Spleen (tissue), 11 donors: ENCODE measurements around the gene NR3C1. TPM values are rescaled to one million over a fixed set of nuclear protein-coding genes. Genes with fewer than 3 reads are reported as not detected.

ENCODE experiments used
- DNase-seq: peaks from one replicate; pipeline ENCODE4 v3.0.0-alpha.2; 2020
- H3K27ac ChIP-seq, 8 donors: fragments of 200-600 bp; sonication (generic) in 7 of 8; 1 replicate in 4 of 8; 2 replicates in 4 of 8; pipeline versions ENCODE4 v1.5.0 to v1.8.0; 2016 to 2021; ENCODE audit warnings: inconsistent platforms in 4 of 8, mild to moderate bottlenecking in 4 of 8, moderate library complexity in 1 of 8
- H3K27me3 ChIP-seq, 7 donors: fragments of 200-600 bp; sonication (generic) in 6 of 7; replicated peaks in 1 of 7; 1 replicate in 4 of 7; 2 replicates in 3 of 7; pipeline versions ENCODE4 v1.5.0 to v1.8.0; 2016 to 2021; ENCODE audit warnings: inconsistent platforms in 3 of 7, mild to moderate bottlenecking in 1 of 7
- H3K36me3 ChIP-seq, 6 donors: fragments of 200-600 bp; sonication (generic) in 5 of 6; 1 replicate in 4 of 6; 2 replicates in 2 of 6; pipeline versions ENCODE4 v1.5.0 to v1.8.0; 2016 to 2021; ENCODE audit warnings: inconsistent platforms in 2 of 6
- H3K4me1 ChIP-seq, 6 donors: fragments of 200-600 bp; sonication (generic) in 5 of 6; 1 replicate in 3 of 6; 2 replicates in 3 of 6; pipeline versions ENCODE4 v1.5.0 to v1.8.0; 2016 to 2021; ENCODE audit warnings: inconsistent platforms in 3 of 6
- H3K4me3 ChIP-seq, 8 donors: fragments of 200-600 bp; sonication (generic) in 7 of 8; 1 replicate in 4 of 8; 2 replicates in 4 of 8; pipeline versions ENCODE4 v1.5.0 to v1.8.0; 2016 to 2021; ENCODE audit warnings: inconsistent platforms in 4 of 8, mild to moderate bottlenecking in 4 of 8, moderate library complexity in 2 of 8
- H3K9me3 ChIP-seq, 8 donors: fragments of 200-600 bp; sonication (generic) in 7 of 8; 1 replicate in 4 of 8; 2 replicates in 4 of 8; pipeline versions ENCODE4 v1.5.0 to v1.8.0; 2016 to 2021; ENCODE audit warnings: inconsistent platforms in 4 of 8
- POLR2A ChIP-seq, 3 donors: fragments of 450-650 bp; IDR thresholded peaks; one replicate each; pipeline ENCODE4 v1.5.1; 2017; ENCODE audit warnings: antibody characterized with exemption in 3 of 3, mild to moderate bottlenecking in 1 of 3
- POLR2AphosphoS5 ChIP-seq, 3 donors: sonication (generic); formaldehyde crosslinking; IDR thresholded peaks; one replicate each; pipeline ENCODE4 v1.5.1; 2017; ENCODE audit warnings: antibody characterized with exemption in 3 of 3
- WGBS, 5 donors: extraction: QIAGEN DNeasy Blood & Tissue Kit in 3 of 5; methylation state at CpG; one replicate each; pipeline versions ENCODE4 v1.1.5 to v1.1.7; 2013 to 2018; 5-methylcytosine and 5-hydroxymethylcytosine counted together
- intact Hi-C: fragments of 100-400 bp; cut with DNase I; formaldehyde crosslinking; loops from one replicate; pipeline ENCODE4 v1.15.0; 2023; ENCODE audit warnings: low total_unique reads
- polyA plus RNA-seq, 3 donors: library from polyadenylated mRNA; stranded (reverse); fragments of 200-250 nt; gene quantifications; one replicate each; pipeline ENCODE4 v1.2.1, GENCODE V29; 2013
- total RNA-seq, 7 donors: library from RNA; depleted of rRNA in 3 of 7; stranded (reverse); fragments of >200 nt in 3 of 7; fragmentation: NEBNext Ultra II Directional in 4 of 7; extraction: Animal tissue kit (Norgen Biotek cat#: 25700) in 4 of 7; gene quantifications; one replicate each; pipeline versions ENCODE4 v1.1.0 to v1.2.1, GENCODE V29; 2016 to 2021
- TF ChIP-seq, protein P1 (sequence below), 11 experiments: fragments of 200-600 bp in 7 of 11; fragments of 450-650 bp in 4 of 11; sonication (generic) in 4 of 11; IDR thresholded peaks in 8 of 11; conservative IDR thresholded peaks in 3 of 11; 1 replicate in 7 of 11; 2 replicates in 4 of 11; pipeline versions ENCODE4 v1.4.0 to v1.8.0; 2016 to 2021; ENCODE audit warnings: antibody characterized with exemption in 11 of 11, inconsistent platforms in 4 of 11, mild to moderate bottlenecking in 1 of 11
- donor health status: healthy with polysubstance abuse.
- donor health status: DM: no; HTN: no; CAD: no; lungs with moderate emphysema.
- donor health status: DM: no; HTN: no; CAD: no.
- donor health status: Bipolar disorder and iron deficiency.
- donor health status: healthy.
- donor health status: DM: no; HTN: no; CAD: no.
- donor health status: DM: yes; HTN: yes; CAD: no.

The NR3C1 gene
- total and polyA plus RNA-seq, 10 donors, result 18.2 to 97.8 (median 71.2) TPM

GRCh38 chr5:143384865-143385657 lies 18.4 kb downstream of the NR3C1 start:
- no peak for DNase-seq
- Histone ChIP-seq H3K36me3 (peaks cover 0 to 57% (median 9%) of the 10 kb centered on the region in 6 donors), H3K4me3 (no peak overlapping the region), H3K9me3 (peaks cover 4 to 31% (median 24%) of the 10 kb centered on the region in 8 donors), H3K27me3 (no peaks in the 10 kb centered on the region), H3K4me1 (peaks cover 7 to 82% (median 34%) of the 10 kb centered on the region in 6 donors), H3K27ac (no peak overlapping the region)
- intact Hi-C loops, result no loop called here
- WGBS, 5 donors, result 64 to 98% (median 95%) methylated on average over 3 of the region's 3 CpGs
- no peak for TF ChIP-seq POLR2AphosphoS5 (IDR thresholded peaks at IDR 0.05)
- no peak for TF ChIP-seq POLR2A (IDR thresholded peaks at IDR 0.05)
- TF ChIP-seq, protein P1, sequence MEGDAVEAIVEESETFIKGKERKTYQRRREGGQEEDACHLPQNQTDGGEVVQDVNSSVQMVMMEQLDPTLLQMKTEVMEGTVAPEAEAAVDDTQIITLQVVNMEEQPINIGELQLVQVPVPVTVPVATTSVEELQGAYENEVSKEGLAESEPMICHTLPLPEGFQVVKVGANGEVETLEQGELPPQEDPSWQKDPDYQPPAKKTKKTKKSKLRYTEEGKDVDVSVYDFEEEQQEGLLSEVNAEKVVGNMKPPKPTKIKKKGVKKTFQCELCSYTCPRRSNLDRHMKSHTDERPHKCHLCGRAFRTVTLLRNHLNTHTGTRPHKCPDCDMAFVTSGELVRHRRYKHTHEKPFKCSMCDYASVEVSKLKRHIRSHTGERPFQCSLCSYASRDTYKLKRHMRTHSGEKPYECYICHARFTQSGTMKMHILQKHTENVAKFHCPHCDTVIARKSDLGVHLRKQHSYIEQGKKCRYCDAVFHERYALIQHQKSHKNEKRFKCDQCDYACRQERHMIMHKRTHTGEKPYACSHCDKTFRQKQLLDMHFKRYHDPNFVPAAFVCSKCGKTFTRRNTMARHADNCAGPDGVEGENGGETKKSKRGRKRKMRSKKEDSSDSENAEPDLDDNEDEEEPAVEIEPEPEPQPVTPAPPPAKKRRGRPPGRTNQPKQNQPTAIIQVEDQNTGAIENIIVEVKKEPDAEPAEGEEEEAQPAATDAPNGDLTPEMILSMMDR (IDR thresholded peaks at IDR 0.05 in 8 of 11, conservative IDR thresholded peaks at IDR 0.05 in 3 of 11), result no peak

GRCh38 chr5:143383988-143384387 lies 19.5 kb downstream of the NR3C1 start:
- TF ChIP-seq POLR2A (IDR thresholded peaks at IDR 0.05) (no peak), POLR2AphosphoS5 (IDR thresholded peaks at IDR 0.05) (no peak)
- TF ChIP-seq, protein P1 (IDR thresholded peaks at IDR 0.05 in 8 of 11, conservative IDR thresholded peaks at IDR 0.05 in 3 of 11), result no peak
- Histone ChIP-seq H3K4me3 (no peak overlapping the region), H3K9me3 (peaks cover 4 to 31% (median 24%) of the 10 kb centered on the region in 8 donors), H3K4me1 (peaks cover 7 to 82% (median 36%) of the 10 kb centered on the region in 6 donors), H3K27ac (no peak overlapping the region), H3K36me3 (peaks cover 0 to 53% (median 9%) of the 10 kb centered on the region in 6 donors), H3K27me3 (no peaks in the 10 kb centered on the region)
- no peak for DNase-seq
- 78 to 91% (median 85%) methylated on average over 3 of the region's 3 CpGs for WGBS, 5 donors
- intact Hi-C loops, result no loop called here

DNA sequence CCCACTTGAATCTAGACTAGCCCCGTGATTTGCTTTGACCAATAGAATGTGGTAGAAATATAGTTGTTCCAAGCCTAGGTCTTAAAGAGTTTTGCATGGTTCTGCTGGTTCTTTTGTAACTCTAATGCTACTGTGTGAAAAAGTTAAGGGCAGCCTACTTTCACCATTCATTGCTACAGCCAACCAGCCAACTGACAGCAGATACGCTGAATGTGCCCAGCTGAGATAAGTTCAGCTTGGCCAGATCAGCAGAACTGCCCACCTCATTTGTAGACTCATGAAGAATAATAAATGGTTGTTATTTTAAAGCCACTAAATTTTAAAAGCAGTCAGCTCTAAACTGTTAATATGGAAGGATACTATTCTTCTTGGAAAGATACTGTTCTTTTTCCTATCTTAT lies 23.9 kb downstream of the NR3C1 start:
- intact Hi-C loops, result no loop called here
- Histone ChIP-seq H3K9me3 (peaks cover 0 to 8% (median 5%) of the 10 kb centered on the region in 8 donors), H3K27me3 (no peaks in the 10 kb centered on the region), H3K36me3 (peaks cover 0 to 25% (median 4%) of the 10 kb centered on the region in 6 donors), H3K27ac (no peak overlapping the region), H3K4me3 (no peak overlapping the region), H3K4me1 (peaks cover 10 to 85% (median 42%) of the 10 kb centered on the region in 6 donors)
- TF ChIP-seq, protein P1 (IDR thresholded peaks at IDR 0.05 in 8 of 11, conservative IDR thresholded peaks at IDR 0.05 in 3 of 11), result no peak
- TF ChIP-seq POLR2A (IDR thresholded peaks at IDR 0.05) (no peak), POLR2AphosphoS5 (IDR thresholded peaks at IDR 0.05) (no peak)
- no peak for DNase-seq
- 93 to 98% (median 97%) methylated on average over 2 of the region's 2 CpGs for WGBS, 5 donors
